ELR (cell line): ENCODE measurements around the gene IRF2BP2.
"Not testable (repeated sequence)": the region's sequence is repeated elsewhere in the genome, so short reads cannot be mapped to it uniquely, and the experiment has no call there.

Experiments used
- DNase-seq: peaks from one replicate; pipeline ENCODE4 v3.0.0-alpha.2; 2015; ENCODE audit warnings: low read depth

The IRF2BP2 gene

DNA sequence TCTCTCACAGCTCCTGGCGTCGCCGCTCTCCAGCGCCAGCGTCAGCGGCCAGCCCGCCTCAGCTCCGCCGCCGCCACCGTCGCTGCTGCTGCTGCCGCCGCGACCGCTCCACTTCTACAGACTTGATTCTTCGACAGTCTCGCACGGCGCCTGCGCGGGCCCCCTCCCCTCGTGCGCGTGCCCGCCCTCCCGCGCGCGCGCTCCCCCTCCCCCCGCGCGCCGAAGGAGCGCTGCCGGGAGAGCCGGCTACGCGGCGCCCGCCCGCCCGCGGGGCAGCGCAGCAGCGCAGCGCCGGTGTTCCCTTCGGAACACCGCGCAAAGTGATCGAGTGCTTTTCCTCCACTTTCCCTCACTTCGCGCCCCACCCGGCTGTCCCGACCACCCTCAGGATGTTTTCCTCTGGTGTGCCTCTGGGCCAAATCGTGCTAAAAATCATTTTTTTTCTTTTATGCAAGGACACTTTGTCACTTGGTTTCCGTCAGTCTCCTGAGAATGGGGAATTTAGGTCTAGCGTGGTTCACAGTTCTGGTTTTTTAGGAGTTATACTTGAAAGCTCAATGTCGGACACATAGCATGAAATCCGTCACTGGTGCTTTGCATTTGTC, at the start of gene IRF2BP2:
Gene IRF2BP2, minus strand, starts transcription at position 118 of the 605 bp plus-strand sequence. CDS start 684 bp downstream, outside the sequence.
- DNase-seq, result peak; percentile 86

DNA sequence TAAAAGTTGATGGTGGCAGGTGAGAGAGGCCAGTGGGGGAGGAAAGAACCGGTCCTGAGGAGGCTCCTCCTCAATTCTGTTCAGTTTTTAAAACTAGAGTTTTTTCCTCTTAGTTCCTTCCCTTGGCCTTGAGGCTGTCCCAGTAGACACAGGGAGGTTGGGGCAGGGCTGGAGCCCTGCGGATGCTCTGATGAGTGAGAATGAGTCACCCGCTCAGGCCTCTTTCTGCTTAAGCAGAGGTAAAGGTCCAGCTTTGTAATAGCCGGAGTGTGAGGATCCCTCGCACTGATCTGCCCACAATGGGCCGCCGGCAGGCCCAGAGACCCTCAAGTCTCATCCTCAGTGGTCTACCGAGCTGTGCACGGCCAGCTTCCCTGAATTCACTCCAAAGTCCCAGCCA, 49.6 kb upstream of the IRF2BP2 start:
- DNase-seq, result peak; percentile 96

DNA sequence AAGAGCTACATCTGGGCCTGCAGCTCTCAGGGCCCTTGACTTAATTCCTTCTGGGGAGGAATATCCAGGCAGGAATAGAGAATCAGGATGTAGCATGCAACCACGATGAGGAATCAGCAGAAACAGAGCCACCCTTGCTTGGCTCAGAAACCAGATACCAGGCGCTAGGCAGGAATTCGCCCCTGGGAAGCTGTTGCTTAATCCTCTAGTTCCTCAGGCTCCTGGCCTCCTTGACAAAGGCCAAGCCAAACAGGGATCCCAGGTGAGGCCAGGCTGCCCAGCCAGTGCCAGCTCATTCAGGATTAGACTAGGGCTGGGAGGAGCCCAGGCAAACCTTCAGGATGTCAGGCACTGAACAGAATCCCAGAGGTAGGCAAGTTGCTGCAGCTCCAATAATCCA, 48.2 kb upstream of the IRF2BP2 start:
- DNase-seq, result peak; percentile 77

DNA sequence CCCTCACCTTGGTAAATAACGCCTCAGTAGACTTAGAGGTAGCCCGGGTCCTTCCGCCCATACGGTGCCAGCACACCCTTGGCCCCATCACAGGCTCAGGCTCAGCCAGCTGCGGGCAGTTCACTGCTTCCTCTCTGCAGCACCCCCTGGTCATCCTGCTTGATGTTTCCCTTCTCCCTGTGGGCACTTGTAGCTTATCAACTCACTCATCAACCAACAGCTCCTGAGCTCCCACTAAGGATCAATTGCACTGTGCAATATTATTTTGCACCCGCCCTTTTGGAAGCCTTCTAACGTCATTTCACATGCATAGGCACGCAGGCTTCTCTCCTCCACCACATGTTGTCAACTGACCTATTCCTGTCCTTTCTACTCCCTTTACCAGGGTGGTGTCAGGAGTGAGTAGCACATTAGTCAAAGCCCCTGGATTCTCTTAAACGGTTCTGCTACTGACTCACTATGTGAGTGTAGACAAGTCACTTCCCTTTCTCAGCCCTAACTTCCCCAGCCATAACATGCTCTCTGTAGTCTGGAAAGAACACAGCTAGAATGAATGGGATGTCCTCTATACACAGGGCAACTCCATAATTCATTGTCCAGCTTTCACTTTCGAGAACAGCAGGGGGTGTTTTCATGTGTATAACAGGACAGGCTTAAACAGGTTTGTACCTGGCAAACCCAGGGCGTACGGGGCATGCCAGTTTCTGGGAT, 47.1 kb upstream of the IRF2BP2 start:
- DNase-seq, result peak; percentile 100

DNA sequence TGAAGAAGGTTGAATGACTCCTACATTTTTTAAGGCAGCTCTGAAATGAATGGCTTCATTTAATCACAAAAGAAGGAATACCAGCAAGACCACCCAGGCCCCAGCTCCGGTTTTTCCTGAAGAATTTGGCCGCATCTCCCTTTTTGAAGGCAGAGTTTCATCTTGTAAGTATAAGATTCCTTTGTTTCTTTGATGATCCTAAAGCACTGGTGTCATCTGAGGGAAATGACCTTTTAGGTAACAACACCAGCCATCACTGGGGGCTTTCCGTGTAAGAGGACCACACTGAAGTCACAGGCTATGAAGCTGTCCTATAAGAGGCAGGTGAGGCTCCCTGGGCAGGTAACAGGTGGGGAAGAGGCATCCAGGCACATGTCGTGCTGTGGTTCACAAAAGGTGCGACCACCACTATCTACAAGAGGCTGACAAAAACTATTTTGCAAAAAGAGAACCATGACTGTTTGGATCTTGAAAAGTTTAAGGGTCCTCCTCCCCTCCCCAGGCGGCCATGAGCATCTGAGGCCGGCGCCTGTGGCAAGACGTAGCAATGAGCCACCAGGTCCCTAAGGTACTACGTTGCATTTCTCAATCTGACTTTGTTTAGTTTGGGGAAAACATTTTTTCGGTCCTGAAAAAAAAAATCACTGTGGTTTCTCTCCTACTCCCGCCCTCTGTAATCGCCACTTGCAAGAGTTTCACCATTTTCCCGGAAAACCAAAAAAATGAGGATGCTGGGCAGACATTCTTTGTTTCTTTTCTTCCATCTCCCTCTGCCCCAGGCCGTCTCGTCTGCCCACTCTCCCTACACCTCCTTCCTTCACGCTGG, 46.3 kb upstream of the IRF2BP2 start:
- DNase-seq, result no peak

DNA sequence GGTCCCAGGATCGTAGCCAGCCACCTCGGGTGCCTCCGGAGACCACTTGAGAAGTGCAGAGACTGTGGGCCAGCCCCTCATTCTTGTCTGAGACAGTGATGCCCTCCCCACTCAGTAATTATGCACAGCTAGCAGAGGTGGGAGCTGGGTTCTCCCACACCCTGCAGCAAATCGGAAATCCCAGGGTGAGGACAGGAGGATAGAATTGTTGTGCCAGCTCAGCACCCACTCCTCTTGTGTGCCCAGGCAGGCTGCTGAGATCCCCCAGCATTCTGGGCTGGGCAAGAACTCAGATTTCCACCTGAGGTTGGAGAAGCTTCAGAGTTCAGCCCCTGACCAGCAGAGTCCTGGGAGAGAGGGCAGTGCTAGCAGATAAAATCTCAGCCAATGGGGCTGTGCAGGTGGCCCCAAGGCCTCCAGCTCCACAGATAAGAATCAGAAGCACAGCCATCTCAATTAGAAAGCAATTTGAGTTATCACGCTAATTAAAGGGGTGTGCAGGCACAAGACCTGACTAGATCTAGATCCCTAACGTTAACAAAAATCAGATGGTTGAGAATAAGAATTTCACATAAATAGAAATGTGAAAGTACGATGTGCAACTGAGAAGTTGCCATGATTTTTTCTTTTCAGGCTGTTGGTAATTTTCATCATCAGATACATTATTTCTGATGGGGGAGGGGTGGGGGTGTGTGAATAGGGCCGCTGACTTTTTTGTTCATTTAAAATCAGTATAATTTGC, 45.5 kb upstream of the IRF2BP2 start:
- DNase-seq, result no peak

DNA sequence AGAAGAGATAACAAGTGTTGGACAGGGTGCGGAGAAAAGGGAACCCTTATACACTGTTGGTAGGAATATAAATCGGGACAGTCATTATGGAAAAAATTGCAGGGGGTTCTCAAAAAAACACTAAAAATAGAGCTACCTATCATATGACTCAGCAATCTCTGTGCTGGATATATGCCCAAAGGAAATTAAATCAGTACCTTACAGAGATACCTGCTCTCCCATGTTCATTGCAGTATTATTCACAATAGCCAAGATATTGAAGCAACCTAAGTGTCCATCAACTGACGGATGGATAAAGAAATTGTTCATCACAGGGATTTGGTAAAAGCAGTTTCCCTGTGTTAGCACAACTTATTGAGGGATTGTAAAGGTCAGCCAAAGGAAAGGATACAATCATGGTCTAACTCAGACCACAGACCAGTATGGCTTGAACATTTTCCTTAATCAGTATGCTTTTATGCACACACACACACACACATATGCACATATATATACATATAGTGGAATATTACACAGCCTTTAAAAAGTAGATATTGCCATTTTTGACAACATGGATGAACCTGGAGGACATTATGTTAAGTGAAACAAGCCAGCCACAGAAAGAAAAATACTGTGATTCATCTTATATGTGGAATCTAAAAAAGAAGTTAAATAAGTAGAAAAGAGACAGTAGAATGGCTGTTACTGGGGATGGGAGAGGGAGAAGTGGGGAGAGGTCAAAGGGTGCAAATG, 44.2 kb upstream of the IRF2BP2 start:
- no peak for DNase-seq

DNA sequence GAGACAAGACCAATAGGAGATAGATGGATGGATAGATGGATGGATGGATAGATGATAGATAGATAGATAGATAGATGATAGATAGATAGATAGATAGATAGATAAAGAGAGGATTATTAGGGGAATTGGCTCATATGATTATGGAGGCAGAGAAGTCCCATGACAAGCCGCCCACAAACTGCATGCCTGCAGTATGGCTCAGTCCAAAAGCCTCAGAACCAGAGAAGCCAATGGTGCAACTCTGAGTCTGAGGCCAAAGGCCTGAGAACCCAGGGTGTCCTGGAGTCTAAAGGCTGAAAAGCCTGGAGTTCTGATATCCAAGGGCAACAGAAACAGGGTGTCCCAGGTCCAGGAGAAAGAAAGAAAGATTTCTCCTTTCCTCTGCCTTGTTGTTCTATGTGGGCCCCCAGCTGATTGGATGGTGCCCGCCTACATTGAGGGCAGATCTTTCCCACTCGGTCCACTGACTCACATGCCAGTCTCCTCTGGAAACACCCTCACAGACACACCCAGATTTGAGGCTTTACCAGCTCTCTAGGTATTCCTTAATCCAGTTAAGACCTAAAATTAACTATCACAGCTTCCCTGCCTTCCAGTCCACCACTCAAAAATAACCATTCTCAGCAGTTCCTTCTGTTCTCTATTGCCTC, 39.6 kb upstream of the IRF2BP2 start:
- DNase-seq, result peak; percentile 39

DNA sequence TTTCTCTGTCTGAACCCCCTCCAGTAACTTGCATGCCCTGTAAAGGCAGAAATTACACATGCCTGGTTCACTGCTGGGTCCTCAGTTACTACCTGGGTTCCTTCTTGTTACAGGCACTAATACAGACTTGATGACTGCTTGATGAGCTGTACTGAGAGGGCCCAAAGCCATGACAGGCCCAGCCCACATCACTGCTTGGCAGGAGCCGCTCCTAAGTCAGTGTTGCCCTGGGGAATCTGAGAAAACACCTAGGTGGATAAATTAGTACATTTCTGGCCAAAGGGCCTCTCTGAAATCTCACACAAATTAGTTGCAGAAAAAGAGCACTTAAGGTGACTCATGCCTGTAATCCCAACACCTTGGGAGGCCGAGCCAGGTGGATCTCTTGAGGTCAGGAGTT, 37.8 kb upstream of the IRF2BP2 start:
- peak; percentile 13 for DNase-seq

DNA sequence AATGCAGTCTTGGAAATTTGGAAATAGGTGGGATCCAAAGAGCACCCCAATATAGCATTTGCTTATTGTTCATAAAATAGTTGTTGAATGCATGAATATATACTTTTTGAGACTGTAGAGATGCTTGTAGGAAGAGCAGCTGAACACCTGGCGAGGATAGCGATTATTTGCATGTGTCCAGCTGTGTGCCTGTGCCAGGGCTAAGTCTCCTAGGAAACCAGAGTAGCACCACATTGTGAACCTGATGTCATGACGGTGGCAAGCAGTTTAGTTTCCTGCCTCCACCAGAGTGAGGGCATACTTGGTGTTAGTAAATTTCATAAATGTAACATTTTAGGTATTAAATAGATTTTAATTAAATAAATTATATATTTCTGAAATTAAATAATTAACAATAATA, 37.3 kb upstream of the IRF2BP2 start:
- DNase-seq, result no peak

DNA sequence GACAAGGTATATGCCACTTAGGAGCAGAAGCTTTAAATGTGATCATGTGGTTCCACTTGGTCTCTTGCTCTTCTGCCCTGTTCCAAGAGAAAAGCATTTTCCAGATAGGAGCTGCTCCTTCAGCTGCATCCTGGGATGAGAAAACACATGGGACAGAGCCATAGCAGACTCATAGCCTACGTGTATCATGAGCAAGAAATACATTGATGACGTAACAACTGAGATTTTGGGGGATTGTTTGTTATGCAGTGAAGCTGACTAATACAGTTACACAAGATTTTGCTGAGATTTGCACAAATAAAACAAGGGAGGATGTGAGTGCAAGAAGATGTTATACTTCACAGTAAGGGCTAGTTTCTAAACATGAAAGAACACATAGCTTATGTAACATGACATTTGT, 36.0 kb upstream of the IRF2BP2 start:
- DNase-seq, result no peak

DNA sequence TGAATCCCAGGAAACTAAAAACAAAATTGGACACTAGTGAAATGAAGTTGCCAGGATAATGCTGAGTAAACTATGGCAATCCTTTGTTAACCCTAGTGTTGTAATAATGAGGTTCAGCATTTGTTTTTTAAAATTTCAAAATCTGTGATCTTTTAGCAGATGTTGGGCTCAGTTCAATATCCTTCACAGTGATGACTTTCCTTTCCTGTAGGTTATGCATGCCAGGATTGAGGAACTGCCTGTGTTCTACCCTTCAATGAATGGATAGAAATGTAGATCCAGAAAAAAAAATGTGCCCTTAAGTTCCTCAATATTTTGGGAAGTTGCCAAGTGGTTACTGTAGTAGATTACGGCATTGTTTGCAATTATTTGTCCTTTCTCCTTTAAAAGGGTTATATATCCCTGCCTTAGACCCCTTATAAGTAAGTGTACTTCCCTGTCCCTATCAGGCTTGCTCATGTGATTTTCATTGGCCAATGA, 35.5 kb upstream of the IRF2BP2 start:
- no peak for DNase-seq

DNA sequence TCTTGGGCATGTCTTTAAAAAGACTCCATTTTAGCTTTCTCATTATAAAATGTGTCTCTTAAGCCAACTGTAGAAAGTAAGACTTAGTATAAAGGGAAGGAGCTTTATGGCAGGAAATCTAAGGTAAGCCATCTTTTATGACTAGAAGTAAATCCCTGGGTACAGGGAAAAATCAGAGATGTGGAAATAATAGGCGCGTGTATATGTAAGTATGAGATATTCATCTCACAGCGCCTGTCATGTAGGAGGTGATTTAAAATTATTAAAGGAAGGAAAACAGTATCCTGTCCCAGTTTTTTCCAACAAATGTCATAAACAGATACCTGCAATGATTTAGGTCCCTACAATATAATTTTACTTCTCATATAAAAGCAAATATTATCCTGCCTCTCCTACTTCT, 35.0 kb upstream of the IRF2BP2 start:
- no peak for DNase-seq

DNA sequence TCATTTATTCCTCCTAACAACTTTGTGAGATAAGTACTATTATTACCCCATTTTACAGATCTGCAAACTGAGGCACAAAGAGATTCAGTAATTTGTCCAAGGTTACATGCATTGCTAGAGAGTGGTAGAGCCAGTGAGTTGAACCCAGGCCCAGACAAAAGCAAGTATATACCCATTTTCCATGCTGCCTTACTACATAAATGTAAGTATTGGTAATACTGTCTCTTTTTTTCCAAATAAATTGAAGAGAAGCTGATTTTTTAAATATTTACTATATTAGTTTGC, 33.8 kb upstream of the IRF2BP2 start:
- no peak for DNase-seq

DNA sequence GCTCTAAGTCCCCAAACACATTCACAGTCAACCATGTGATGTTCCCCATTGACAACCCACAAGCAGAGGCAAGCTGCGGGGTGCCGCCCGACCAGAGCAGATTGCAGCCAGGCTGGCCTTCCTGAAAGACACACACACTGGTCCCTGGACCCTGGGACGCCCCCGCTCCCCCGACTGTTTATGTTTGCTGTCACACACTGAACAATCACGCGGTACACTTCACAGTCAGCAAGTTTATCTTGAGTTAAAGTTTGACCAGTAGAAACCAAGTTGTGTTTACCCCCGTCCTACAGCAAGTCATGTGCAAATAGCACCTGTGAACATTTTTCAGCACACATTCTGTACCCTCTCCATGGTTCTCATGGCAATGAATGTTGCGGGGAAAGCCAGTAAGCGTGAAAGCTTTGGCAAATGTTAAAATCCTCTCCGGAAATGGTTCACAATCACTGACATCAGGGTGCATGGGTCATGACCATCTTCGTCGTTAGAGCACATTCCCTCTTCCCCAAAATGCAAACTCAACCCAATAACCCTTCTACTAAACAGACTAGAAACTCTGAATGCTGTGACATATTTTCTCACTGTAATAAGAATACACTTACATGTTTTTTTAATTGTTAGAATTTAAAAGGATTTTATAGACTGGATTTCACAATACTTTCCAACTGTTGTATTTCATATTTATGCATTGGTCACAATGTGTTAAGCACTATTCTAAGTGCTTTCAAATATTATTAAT, 33.3 kb upstream of the IRF2BP2 start:
- DNase-seq, result no peak

DNA sequence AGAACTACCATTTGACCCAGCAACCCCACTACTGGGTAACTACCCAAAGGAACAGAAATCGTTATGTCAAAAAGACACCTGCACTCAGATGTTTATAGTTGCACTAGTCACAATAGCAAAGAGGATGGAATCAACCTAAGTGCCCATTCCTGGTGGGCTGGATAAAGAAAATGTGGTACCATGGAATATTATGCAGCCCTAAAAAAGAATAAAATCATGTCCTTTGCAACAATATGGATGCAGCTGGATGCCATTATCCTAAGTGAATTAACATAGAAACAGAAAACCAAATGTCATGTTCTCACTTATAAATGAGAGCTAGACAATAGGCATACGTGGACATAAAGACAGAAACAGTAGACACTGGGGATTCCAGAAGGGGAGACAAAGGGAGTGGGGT, 32.5 kb upstream of the IRF2BP2 start:
- no peak for DNase-seq

DNA sequence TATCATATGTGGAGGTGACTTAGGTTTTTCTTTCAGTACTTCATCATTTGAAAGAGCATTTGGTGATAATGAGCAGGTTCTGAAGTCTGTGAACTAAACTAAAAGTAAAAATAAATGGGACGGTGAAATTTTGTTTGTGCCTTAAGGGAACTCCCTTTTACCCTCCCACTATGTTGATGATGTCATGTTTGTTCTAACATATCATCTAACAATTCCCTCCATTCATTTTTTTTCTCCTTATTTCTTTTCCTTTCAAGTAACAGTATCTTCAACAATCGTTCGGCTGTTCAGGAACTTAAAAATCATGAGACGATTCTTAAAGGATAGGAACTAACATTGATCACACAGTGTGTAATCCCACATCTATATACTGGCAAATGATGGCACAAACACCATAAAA, 30.0 kb upstream of the IRF2BP2 start:
- DNase-seq, result no peak

DNA sequence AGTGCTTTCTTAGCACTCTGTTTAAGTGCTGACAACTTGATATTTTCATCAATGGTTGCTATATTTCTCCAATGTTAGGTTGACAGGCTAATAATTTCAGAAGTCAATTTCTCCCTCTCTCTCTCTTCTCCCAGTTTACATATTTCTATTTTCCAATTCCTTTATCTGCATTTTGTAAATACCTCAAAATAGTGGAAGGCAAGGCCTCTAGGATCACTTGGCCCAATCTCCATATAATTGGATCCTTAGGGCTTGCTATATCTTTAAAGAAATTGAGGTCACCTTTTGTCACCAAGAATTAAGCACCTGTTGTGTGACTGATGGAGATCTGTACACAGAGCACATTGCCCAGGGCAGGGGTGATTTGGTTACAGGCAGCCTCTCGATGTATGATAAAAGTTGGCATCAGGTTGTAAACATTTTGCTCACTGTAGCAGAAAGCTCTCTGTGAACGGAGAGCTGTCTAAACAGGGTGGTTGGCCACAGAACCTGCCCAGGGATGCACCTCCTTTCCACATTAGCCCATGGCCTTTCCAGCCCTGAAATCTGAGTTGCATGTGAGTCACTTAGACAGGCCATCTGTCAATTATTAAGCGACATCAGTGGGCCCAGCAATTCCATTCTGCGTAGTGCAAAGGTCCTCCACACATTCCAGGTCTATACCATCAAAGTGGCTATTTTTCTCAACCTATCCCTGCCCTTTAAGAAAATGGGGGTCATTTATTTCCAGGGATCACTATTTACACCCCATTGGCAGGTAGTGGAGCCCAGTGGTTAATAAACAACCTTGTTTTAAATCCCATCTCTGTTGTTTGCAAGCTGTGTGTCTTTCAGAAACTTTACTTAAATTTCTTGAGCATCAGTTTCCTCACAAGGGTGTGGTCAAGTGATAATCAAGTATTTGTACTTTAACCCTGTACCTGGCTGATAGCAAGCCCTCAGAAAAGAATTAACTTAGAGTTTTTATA, 29.1 kb upstream of the IRF2BP2 start:
- DNase-seq, result no peak

DNA sequence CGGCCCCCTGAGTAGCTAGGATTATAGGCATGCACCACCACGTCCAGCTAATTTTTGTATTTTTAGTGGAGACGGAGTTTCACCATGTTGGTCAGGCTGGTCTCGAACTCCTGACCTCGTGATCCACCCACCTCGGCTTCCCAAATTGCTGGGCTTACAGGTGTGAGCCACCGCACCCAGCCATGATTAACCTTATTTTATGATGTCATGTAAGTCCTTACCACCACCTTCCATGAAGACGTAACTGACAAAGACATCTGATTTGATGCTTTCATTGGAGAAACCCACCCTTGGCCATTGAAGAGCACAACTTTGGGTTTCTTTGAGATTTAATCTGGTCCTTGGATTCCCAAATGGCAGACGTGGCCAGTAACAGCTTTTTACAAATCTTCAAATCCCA, 24.9 kb upstream of the IRF2BP2 start:
- DNase-seq, result not testable (repeated sequence)
